ENCODE data around the gene ALOX5AP. TPM values are rescaled to one million over a fixed set of nuclear protein-coding genes. Genes with fewer than 3 reads are reported as not detected.
A peak's percentile ranks its signal among the peaks of the same experiment; 100 is the strongest.

The ALOX5AP gene
- polyA plus RNA-seq, 2 of the 4 experiments (the other 2 are of a cell fraction) = 2.3 to 2.8 TPM

- Histone ChIP-seq H3K9me3 (no peaks in the 10 kb centered on the region), H3K4me2 (peak overlapping the region; percentile 57), H3K4me1 (peaks cover 15% of the 10 kb centered on the region), H3K27ac (peak overlapping the region; percentile 66 to 82), H3K4me3 (no peak overlapping the region)
- FAIRE-seq = no peak
- ChIA-PET CTCF (interaction anchor here (0.9 to 1.7 kb wide), 4 partner anchors 21 to 79 kb away, joined by 3 to 4 read pairs (median 3); no protein-coding TSS in a partner anchor), POLR2A (interaction anchor here (1.4 kb wide), 1 partner anchor 24 kb away, joined by 3 read pairs; no protein-coding TSS in a partner anchor)
- WGBS (ENCODE audit: missing lambda C conversion rate) = 54% methylated on average over 4 of the region's 4 CpGs
- no peak for DNase-seq (ENCODE audit: low read depth in 1 of 2, low spot score in 1 of 2)
- TF ChIP-seq CTCF (IDR thresholded peaks at IDR 0.05) (no peak), CHD4 (IDR thresholded peaks at IDR 0.05; ENCODE audit: borderline replicate concordance) (no peak), RARB (CRISPR knock-in tag; IDR thresholded peaks at IDR 0.05) (no peak), NFE2L2 (conservative IDR thresholded peaks at IDR 0.05; ENCODE audit: low read length) (no peak), MYC (IDR thresholded peaks at IDR 0.05; ENCODE audit: borderline replicate concordance, low read length) (no peak), CBX8 (IDR thresholded peaks at IDR 0.05) (no peak), TFCP2L1 (CRISPR knock-in tag; IDR thresholded peaks at IDR 0.05) (no peak), JUNB (IDR thresholded peaks at IDR 0.05) (no peak), HEYL (CRISPR knock-in tag; IDR thresholded peaks at IDR 0.05) (no peak), RNF2 (IDR thresholded peaks at IDR 0.05; ENCODE audit: borderline replicate concordance, low read depth) (no peak), FOSB (CRISPR knock-in tag; IDR thresholded peaks at IDR 0.05) (no peak), CBX2 (IDR thresholded peaks at IDR 0.05; ENCODE audit: borderline replicate concordance, low read depth) (no peak), EHMT2 (IDR thresholded peaks at IDR 0.05; ENCODE audit: low read depth) (no peak), PHF8 (IDR thresholded peaks at IDR 0.05; ENCODE audit: borderline replicate concordance, low read depth) (no peak), EHF (CRISPR knock-in tag; IDR thresholded peaks at IDR 0.05) (no peak), NR3C1 (IDR thresholded peaks at IDR 0.05) (no peak)
- ATAC-seq = peak in 1 of 2 experiments; percentile 25; a peak in 1 of 6 replicates
Observed at GRCh38 chr13:30719525-30719914, 15.8 kb upstream of the ALOX5AP start.

- CTCF ChIA-PET = interaction anchor here (1.7 kb wide), 1 partner anchor 20 kb away, joined by 3 read pairs; no protein-coding TSS in a partner anchor
Observed at GRCh38 chr13:30720172-30720869, 15.0 kb upstream of the ALOX5AP start.

More at GRCh38 chr13:30720172-30720869, 15.0 kb upstream of the ALOX5AP start:
- WGBS (ENCODE audit: missing lambda C conversion rate) = 92% methylated on average over 3 of the region's 3 CpGs
- Histone ChIP-seq H3K4me1 (peaks cover 15% of the 10 kb centered on the region), H3K9me3 (no peaks in the 10 kb centered on the region), H3K4me3 (no peak overlapping the region), H3K4me2 (no peak overlapping the region), H3K27ac (peak overlapping the region; percentile 66 to 82; a peak in 5 of 6 replicates)
- POLR2A ChIA-PET = no interaction called here
- TF ChIP-seq GATA3 (IDR thresholded peaks at IDR 0.05; ENCODE audit: borderline replicate concordance) (no peak), SMC3 (IDR thresholded peaks at IDR 0.05) (no peak), HES2 (IDR thresholded peaks at IDR 0.05) (no peak), MAX (IDR thresholded peaks at IDR 0.05) (no peak), EHF (CRISPR knock-in tag; IDR thresholded peaks at IDR 0.05) (no peak), FOSB (CRISPR knock-in tag; IDR thresholded peaks at IDR 0.05) (no peak), CTCF (IDR thresholded peaks at IDR 0.05) (no peak), POLR2AphosphoS2 (conservative IDR thresholded peaks at IDR 0.05; ENCODE audit: low read length) (no peak), HOXB13 (CRISPR knock-in tag; IDR thresholded peaks at IDR 0.05; ENCODE audit: low read depth) (no peak), BCL3 (IDR thresholded peaks at IDR 0.05) (no peak), KDM1A (IDR thresholded peaks at IDR 0.05; ENCODE audit: low read depth) (no peak), RNF2 (IDR thresholded peaks at IDR 0.05; ENCODE audit: borderline replicate concordance, low read depth) (no peak), ELK1 (IDR thresholded peaks at IDR 0.05; ENCODE audit: low read depth, low read length) (no peak)
- no peak for ATAC-seq
- no peak for DNase-seq (ENCODE audit: low read depth in 1 of 2, low spot score in 1 of 2)
- no peak for FAIRE-seq

Measured in A549 (cell line).